GM21723 (cell line): ENCODE results near the gene PTPN7.
"Not testable (repeated sequence)": the region's sequence is repeated elsewhere in the genome, so short reads cannot be mapped to it uniquely, and the experiment has no call there.

Experiments
- ATAC-seq: cut with Tn5 transposase; IDR thresholded peaks from one replicate; pipeline ENCODE4 v1.9.1; 2021; ENCODE audit warnings: mild to moderate bottlenecking, moderate library complexity; ENCODE audit not compliant: unreplicated experiment

The PTPN7 gene

DNA sequence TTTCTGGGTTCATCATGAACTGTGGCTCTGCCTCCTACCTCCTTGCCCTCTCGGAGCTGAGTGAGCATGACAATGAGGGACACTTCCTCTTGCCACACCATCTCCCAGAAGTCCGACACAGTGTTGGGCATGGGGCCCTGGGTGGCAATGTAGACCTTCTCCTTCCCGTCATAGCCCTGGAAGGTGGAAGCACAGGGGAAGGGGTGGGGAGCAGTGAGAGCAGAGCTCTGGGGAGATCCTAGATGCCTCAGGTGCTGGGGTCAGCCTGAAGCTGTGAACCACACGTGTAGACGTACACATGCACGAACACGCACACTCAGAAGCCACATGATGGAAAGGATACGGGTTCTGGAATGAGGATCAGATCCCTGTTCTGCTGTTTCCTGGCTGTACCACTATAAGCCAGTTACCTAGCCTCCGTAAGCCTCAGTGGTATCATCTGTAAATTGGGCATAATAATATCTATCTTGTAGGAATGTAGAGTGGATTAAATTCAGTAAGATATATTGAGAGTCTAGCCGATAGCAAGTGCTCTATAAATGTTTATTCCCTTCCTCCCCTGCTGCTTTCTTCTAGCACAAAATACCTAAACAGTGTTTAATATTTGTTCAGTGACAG lies 6.1 kb downstream of the PTPN7 start:
- no peak for ATAC-seq

DNA sequence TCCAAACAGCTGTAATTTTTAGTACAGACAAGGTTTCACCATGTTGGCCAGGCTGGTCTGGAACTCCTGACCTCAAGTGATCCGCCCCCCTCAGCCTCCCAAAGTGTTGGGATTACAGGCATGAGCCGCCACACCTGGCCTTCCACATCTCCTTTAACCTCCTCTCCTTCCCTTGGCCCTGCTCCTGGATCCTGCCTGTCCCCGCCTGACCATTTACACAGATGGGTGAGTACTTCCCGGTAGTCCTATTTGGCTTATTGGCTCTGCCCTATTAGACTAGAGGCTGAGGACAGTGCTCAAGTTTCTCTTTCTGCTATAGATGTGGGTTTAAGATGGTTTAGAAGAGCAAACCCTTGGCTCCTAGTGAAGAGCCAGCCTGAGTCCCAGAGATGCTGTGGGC lies 7.1 kb downstream of the PTPN7 start:
- ATAC-seq, result no peak

GRCh38 chr1:202152399-202152798 lies 8.0 kb downstream of the PTPN7 start:
- ATAC-seq, result no peak

GRCh38 chr1:202151045-202151444 lies 9.4 kb downstream of the PTPN7 start:
- ATAC-seq, result no peak

DNA sequence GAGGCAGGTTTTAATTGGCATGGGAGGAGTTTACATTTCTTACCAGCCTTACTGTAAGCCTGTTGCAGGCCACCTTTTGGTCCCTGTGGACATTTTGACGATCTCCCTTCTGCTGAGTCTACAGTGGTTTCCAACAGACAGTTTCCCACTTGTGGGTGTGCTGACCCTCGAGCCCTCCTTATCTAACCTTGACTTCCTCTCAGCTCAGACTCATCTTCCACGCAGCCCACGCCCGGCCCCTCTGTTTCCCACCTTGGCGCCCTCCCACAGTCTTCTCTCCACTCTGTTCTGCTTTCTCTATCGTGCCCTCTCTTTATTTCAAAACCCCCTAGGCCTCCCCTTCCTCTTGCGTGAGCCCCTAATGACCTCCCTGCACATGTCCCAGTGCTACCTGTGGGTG lies 9.8 kb downstream of the PTPN7 start:
- ATAC-seq, result no peak

GRCh38 chr1:202150187-202150586 lies 10.2 kb downstream of the PTPN7 start:
- ATAC-seq, result no peak

DNA sequence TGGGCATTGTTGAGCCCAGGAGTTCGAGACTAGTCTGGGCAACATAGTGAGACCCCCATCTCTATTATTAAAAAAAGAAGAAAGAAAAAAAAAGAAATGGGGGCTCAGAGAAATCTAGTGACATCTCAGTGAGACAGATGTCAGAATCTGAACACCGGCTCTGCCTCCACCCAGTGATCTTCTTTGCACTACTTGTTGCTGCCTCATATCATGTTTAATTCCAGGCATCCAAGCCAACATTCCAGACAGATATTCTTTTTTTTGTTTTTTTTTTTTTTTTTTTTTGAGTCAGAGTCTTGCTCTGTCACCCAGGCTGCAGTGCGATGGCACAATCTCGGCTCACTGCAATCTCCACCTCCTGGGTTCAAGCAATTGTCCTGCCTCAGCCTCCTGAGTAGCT lies 10.8 kb downstream of the PTPN7 start:
- ATAC-seq, result no peak

DNA sequence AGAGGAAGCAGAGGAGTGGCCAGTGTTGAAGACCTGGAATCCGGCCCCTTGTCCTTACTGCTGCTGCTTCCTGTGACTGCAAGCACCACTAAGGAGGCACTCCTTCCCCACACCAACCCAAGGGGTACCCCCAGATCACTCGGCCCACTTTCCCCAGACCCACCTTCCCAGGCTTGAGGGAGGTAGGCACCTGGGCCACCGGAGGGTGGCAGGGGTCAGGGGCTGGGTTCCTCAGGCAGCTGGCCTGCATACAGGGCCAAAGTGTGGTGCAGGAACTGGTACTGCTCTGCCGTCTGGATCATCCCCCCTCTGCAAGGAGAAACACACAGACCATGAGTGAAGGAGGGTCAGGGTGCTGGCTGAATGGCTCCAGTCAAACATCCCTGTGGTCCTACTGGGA lies 12.0 kb downstream of the PTPN7 start:
- ATAC-seq, result no peak

DNA sequence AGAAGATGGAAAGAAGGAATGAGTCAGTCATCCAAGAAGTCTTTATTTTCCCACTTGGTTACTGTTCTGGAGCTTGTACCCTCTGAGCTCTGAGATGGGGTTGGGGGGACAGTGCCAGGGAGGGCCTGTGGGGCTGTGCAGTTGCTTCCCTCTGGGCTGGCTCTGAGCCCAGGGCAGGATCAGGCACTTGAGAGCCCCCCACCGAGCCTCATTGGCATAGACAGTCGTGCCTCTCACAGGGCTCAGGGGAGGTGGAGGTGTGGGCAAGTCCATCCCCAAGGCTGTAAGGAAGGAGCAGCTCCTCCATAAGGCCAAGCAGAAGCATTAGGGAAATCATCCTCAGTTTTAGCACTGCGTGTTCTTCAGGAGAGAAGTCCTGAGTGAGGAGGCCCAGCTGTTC lies 13.4 kb downstream of the PTPN7 start:
- ATAC-seq, result no peak

DNA sequence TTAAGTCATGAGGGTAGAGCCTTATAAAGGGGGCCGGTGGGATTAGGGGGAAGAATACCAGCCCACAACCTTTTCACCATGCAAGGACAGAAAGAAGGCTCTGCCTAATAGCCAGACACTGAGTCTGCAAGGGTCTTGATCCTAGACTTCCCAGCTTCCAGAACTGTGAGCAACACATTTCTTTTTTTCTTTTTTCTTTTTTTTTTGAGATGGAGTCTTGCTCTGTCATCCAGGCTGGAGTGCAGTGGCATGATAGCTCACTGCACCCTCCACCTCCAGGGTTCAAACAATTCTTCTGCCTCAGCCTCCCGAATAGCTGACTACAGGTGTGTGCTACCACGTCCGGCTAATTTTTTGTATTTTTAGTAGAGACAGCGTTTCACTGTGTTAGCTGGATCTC lies 14.1 kb downstream of the PTPN7 start:
- no peak for ATAC-seq

DNA sequence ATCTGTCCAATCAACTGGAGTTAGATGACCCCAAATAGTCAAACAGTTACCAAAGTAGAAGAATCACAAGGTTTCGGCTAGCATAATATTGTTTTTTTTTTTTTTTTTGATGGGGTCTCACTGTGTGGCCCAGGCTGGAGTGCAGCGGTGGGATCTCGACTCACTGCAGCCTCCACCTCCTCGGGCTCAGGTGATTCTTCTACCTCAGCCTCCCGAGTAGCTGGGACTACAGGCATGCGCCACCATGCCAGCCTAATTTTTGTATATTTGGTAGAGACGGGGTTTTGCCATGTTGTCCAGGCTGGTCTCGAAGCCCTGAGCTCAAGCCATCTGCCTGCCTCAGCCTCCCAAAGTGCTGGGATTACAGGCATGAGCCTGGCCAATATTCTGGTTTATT lies 14.7 kb downstream of the PTPN7 start:
- ATAC-seq, result not testable (repeated sequence)

GRCh38 chr1:202145068-202145743 lies 15.2 kb downstream of the PTPN7 start:
- ATAC-seq, result no peak

DNA sequence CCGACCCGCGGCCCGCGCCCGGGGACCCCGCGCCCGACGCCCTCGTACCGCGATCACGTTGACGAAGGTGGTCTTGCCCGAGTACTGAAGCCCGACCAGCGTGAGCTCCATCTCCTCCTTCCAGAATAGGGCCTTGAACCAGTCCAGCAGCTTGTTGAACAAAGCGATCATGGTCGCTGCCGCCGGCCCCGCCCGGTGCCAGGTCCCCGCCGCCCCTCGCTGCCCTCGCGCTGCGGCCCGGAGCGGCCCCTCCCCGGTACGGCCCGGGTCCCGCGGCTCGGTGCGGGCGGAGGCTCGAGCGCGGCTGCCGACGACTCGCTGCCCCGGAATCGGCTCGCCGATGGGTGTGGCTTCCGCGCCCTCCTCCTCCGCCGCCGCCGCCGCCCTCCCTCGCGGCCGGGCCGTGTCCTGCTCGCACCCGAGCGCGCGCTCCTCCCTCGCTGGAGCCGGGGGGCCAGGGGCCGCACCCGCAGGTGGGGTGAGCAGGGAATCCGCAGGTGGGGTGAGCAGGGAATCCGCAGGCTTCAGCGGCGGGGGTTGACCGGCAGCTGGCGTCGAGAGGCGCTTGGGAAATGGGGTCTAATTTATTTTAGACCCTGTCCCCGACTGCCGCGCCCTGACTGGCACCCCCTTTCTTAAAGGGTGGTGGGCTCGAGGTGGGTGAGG lies 15.9 kb downstream of the PTPN7 start, which contains the start of gene ARL8A:
Gene ARL8A, minus strand, starts transcription at position 336 of the 666 bp plus-strand sequence. Its CDS starts 165 bp downstream, at position 171.
- peak; percentile 70 for ATAC-seq

DNA sequence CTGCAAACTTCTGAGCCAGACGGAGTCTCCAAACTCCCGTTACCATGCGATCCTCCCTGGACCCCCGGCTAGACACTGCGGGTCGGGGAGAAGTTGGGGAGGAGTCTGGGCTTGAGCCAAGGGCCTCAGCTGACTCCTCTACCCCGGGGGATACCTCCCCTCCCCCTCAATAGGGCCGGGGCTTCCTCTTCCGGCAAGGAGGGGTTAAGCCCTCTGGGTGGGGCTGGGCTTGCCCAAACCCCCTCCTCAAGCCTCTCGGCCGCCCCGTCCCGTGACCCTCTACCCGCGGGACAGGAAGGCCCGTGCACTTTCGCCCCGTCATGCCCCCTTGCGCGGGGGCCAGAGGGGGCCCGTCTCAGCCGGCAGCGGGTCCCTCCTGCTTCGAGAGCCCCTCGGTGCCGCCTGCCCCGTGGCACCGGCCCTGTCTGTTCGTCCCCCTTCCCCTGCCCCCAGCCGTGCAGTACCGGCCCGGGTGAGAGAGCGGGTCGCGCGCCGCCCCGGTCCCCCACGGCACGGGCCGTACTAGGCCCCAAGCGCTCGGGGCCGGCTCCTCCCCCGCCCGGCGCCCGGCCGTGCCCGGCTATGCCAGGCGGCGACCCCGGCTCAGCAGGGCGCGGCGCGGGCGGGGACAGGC lies 16.5 kb downstream of the PTPN7 start:
- ATAC-seq, result peak; percentile 57

DNA sequence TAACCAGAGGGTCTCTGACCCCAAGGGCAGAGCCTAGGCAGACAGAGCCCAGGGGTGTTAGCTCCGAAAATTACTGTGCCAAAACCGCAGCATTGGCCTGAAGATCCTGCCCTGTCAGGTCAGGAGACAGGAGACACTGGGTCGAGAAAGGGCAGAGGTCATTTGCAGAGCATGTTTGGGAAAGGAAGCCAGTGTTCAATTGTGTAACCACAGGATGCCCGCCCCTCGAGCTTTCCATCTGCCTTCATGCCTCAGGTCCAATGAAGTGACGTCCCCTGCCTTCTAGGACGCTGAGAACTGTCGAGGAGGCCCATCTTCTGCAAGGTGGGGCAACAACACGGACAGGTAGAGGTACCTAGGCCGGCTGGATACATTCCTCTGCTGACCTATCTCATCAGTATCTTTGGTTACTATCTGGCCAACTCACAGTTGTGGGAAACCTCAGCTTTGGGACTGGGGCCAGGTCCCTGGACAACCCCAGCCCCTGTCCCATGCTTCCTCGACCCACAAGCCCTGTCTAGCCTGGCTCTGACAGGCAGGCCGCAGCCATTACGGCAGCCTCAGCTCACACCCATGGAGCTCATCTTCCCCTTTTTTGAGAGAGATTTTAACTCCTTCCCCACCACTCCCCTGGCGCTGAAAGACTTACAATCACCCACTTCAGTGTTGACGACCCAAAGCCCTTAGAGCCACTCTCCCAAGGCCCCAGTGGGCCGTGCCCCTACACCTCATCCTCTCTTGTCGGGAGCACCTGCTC lies 17.2 kb downstream of the PTPN7 start:
- ATAC-seq, result peak; percentile 32

- not testable (repeated sequence) for ATAC-seq
Measured at GRCh38 chr1:202141468-202141867, 18.9 kb downstream of the PTPN7 start.

- no peak for ATAC-seq
Measured at GRCh38 chr1:202140833-202141232, 19.6 kb downstream of the PTPN7 start.

- peak; percentile 68 for ATAC-seq
Measured at GRCh38 chr1:202135221-202135721, 25.1 kb downstream of the PTPN7 start.

- ATAC-seq, result no peak
Measured at GRCh38 chr1:202134645-202135172, 25.7 kb downstream of the PTPN7 start.

GRCh38 chr1:202133989-202134388 lies 26.4 kb downstream of the PTPN7 start:
- no peak for ATAC-seq
